Prostate gland (tissue), 2 donors: Measurements from ENCODE around the gene GSKIP. TPM values are rescaled to one million over a fixed set of nuclear protein-coding genes. Genes with fewer than 3 reads are reported as not detected.

Source experiments
- DNase-seq: peaks from one replicate; pipeline ENCODE4 v3.0.0-alpha.2; 2019; ENCODE audit warnings: low spot score
- H3K27ac ChIP-seq, 2 donors: fragments of 200-600 bp; sonication (generic); 2 replicates each; pipeline ENCODE4 v1.5.1; 2017 to 2019
- H3K27me3 ChIP-seq: fragments of 200-600 bp; sonication (generic); replicated peaks from 2 replicates; pipeline ENCODE4 v1.5.1; 2019; ENCODE audit not compliant: insufficient read depth
- H3K36me3 ChIP-seq, 2 donors: fragments of 200-600 bp; sonication (generic); 1 replicate in 1 of 2; 2 replicates in 1 of 2; pipeline versions ENCODE4 v1.5.1 to v1.8.1; 2017 to 2019
- H3K4me1 ChIP-seq: fragments of 200-600 bp; sonication (generic); replicated peaks from 2 replicates; pipeline ENCODE4 v1.5.1; 2019
- H3K4me3 ChIP-seq, 2 donors: fragments of 200-600 bp; sonication (generic); 2 replicates each; pipeline ENCODE4 v1.5.1; 2017 to 2019
- H3K9me3 ChIP-seq: fragments of 200-600 bp; sonication (generic); 2 replicates; pipeline ENCODE4 v1.5.1; 2017
- POLR2A ChIP-seq: fragments of 450-650 bp; IDR thresholded peaks from one replicate; pipeline ENCODE4 v1.6.1; 2016; ENCODE audit warnings: antibody characterized with exemption, mild to moderate bottlenecking
- POLR2AphosphoS5 ChIP-seq: sonication (generic); formaldehyde crosslinking; IDR thresholded peaks from one replicate; pipeline ENCODE4 v1.6.1; 2017; ENCODE audit warnings: antibody characterized with exemption
- WGBS: methylation state at CpG from one replicate; pipeline ENCODE4 v1.1.5; 2018; 5-methylcytosine and 5-hydroxymethylcytosine counted together
- intact Hi-C: fragments of 100-400 bp; cut with DNase I; formaldehyde crosslinking; loops from one replicate; pipeline ENCODE4 v1.14.2; 2022
- total RNA-seq, 2 donors: library from RNA; depleted of rRNA; stranded (reverse); fragments of >200 nt; gene quantifications; one replicate each; pipeline ENCODE4 v1.1.0, GENCODE V29; 2016
- TF ChIP-seq, protein P1 (sequence below), 4 experiments: fragments of 200-600 bp in 2 of 4; fragments of 450-650 bp in 2 of 4; sonication (generic) in 2 of 4; IDR thresholded peaks; 1 replicate in 3 of 4; 2 replicates in 1 of 4; pipeline ENCODE4 v1.5.1; 2016 to 2019; ENCODE audit warnings: antibody characterized with exemption in 4 of 4, mild to moderate bottlenecking in 2 of 4, moderate library complexity in 2 of 4

GSKIP gene, protein sequence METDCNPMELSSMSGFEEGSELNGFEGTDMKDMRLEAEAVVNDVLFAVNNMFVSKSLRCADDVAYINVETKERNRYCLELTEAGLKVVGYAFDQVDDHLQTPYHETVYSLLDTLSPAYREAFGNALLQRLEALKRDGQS
- total RNA-seq: 10 to 100 TPM; 10.7 to 28.9 TPM

DNA sequence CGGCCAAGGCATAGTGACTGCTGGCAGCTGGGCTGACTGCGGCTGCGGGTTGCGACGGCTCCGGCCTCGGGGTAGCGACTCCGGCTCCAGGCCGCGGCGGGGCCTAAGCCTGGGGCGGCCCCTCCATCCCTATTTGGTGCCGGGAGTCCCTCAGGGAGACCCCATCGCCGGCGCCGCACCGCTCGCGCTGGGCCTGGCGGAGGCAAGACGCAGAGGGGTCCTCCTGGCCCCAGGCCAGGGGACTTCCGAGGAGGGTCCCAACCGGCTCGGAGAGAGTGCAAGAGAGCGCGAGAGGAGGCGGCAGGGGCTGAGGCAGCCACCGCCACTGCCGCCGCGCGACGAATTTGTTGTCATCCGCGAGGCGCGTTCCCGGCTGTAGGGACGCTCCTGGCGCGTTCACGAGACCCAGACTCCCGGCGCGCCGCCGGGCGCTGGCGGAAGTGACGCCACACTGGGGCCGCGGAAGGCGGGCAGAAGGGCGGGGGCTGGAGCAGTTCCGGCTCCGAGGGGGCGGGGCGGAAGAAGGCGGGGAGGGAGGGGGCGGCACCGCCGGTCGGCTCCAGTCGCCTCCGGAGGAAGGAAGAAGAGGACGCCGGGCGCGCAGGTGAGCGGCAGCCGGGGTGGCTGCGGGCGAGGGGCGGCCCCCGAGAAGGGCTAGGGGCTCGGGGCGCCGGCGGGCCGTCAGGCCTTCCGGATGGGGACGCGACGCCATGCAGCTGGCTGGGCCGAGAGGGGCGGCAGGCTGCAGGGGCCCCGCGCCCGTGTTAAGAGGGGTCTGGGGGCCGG, at the start of gene GSKIP, which contains the start of gene ATG2B:
GSKIP (plus strand) TSS at position 562 of the 786 bp plus-strand sequence. CDS start 18,722 bp downstream, outside the sequence.
ATG2B (minus strand) TSS at position 377 of the 786 bp plus-strand sequence; CDS start at position 12, 365 bp downstream.
- Histone ChIP-seq H3K27me3 (no peaks in the 10 kb centered on the region), H3K4me1 (peaks cover 4% of the 10 kb centered on the region), H3K4me3 (peak within 1 kb of the TSS; percentile 97 to 98), H3K27ac (peak within 1 kb of the TSS; percentile 95 to 98), H3K36me3 (no peaks in the 10 kb centered on the region), H3K9me3 (no peaks in the 10 kb centered on the region)
- TF ChIP-seq POLR2A: peak; percentile 73
- TF ChIP-seq, protein P1, sequence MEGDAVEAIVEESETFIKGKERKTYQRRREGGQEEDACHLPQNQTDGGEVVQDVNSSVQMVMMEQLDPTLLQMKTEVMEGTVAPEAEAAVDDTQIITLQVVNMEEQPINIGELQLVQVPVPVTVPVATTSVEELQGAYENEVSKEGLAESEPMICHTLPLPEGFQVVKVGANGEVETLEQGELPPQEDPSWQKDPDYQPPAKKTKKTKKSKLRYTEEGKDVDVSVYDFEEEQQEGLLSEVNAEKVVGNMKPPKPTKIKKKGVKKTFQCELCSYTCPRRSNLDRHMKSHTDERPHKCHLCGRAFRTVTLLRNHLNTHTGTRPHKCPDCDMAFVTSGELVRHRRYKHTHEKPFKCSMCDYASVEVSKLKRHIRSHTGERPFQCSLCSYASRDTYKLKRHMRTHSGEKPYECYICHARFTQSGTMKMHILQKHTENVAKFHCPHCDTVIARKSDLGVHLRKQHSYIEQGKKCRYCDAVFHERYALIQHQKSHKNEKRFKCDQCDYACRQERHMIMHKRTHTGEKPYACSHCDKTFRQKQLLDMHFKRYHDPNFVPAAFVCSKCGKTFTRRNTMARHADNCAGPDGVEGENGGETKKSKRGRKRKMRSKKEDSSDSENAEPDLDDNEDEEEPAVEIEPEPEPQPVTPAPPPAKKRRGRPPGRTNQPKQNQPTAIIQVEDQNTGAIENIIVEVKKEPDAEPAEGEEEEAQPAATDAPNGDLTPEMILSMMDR (IDR thresholded peaks at IDR 0.05): peak in 2 of 4 experiments; percentile 8 to 11
- TF ChIP-seq POLR2AphosphoS5: peak; percentile 86
- intact Hi-C loops: loop anchor here (10.0 kb wide), 1 partner anchor 828 kb away; the partner anchor contains the start of gene GLRX5
- peak; percentile 94 for DNase-seq
- WGBS: under 1% methylated on average over 47 of the region's 92 CpGs

DNA sequence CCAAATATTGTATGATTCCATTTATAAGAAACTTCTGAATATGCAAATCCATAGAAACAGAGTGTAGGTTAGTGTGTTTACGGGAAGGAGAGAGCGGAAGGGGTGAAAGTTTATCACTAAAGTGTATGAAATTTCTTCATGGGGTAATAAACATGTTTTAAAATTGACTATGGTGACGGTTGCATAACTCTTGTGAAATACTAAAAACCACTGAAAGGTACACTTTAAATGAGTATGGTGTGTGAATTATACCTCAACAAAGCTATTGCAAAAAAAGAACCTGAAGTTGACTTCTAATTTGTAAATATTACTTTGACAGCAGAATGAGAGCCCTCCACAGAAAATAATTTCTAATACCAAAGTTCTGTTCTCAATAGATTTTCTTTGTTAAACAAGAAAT, 47.2 kb upstream of the GSKIP start:
- H3K36me3 ChIP-seq: peaks cover 0 to 14% of the 10 kb centered on the region in 2 donors
- DNase-seq: no peak
- 98% methylated on average over 3 of the region's 3 CpGs for WGBS
- H3K4me3 ChIP-seq: no peak overlapping the region
- no peak for TF ChIP-seq POLR2A
- no peak for TF ChIP-seq POLR2AphosphoS5
- TF ChIP-seq, protein P1 (IDR thresholded peaks at IDR 0.05): no peak
- no peaks in the 10 kb centered on the region for H3K9me3 ChIP-seq
- H3K4me1 ChIP-seq: no peaks in the 10 kb centered on the region
- no peaks in the 10 kb centered on the region for H3K27me3 ChIP-seq
- intact Hi-C loops: no loop called here
- H3K27ac ChIP-seq: no peak overlapping the region

DNA sequence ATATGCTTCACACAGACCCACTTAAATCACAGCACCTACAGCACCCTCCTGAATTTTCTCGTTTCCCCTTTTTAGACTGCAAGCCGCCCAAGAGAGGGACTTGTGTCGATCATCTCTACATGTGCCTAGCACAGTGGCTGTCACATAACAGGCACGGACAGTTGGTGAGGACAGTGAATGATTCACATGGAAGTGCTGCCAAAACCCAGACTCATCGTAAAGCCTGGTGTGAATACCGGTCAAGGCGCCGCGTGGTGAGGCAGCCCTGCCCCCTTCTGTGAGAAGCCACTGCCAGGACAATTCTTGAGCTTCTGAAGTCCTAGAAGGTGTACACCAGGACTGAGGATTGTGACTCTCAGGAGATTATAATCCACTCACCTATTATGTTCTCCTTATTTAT, 44.5 kb upstream of the GSKIP start:
- DNase-seq: no peak
- Histone ChIP-seq H3K4me3 (no peak overlapping the region), H3K27me3 (no peaks in the 10 kb centered on the region), H3K27ac (no peak overlapping the region), H3K4me1 (no peaks in the 10 kb centered on the region), H3K9me3 (no peaks in the 10 kb centered on the region), H3K36me3 (peaks cover 0 to 8% of the 10 kb centered on the region in 2 donors)
- WGBS: 73% methylated on average over 9 of the region's 9 CpGs
- TF ChIP-seq POLR2AphosphoS5 (no peak), POLR2A (no peak)
- TF ChIP-seq, protein P1 (IDR thresholded peaks at IDR 0.05): no peak
- intact Hi-C loops: no loop called here

DNA sequence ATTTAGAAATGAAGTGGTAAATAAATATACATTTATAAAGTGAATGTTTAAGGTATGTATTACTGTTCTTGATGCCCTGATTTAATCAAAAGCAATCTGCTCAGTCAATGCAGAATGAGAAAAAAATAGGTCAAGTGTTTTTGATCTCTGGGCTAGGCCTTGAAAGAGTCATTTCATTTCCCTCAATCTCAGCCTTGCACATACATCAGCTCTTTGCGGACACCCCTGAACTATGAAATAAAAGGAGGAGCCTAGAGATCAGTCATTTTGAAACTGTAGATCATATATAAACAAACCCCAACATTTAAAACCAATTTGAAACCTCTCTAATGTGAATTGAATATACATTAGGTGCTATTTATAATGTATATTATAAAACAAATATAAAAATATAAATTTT, 42.7 kb upstream of the GSKIP start:
- H3K9me3 ChIP-seq: no peaks in the 10 kb centered on the region
- intact Hi-C loops: no loop called here
- H3K27ac ChIP-seq: no peak overlapping the region
- no peaks in the 10 kb centered on the region for H3K27me3 ChIP-seq
- H3K36me3 ChIP-seq: peaks cover 0 to 6% of the 10 kb centered on the region in 2 donors
- 98% methylated on average over 1 of the region's 1 CpG for WGBS
- no peak overlapping the region for H3K4me3 ChIP-seq
- DNase-seq: no peak
- TF ChIP-seq POLR2A (no peak), POLR2AphosphoS5 (no peak)
- TF ChIP-seq, protein P1 (IDR thresholded peaks at IDR 0.05): no peak
- H3K4me1 ChIP-seq: no peaks in the 10 kb centered on the region
